SK-N-MC (cell line): ENCODE data around the gene TMPRSS11D.

Experiments
- EZH2 ChIP-seq: fragments of 200-600 bp; sonication (generic); IDR thresholded peaks from one replicate; pipeline ENCODE4 v1.6.1; 2017; ENCODE audit warnings: antibody characterized with exemption
- POLR2AphosphoS5 ChIP-seq: IDR thresholded peaks from 2 replicates; pipeline ENCODE4 v1.6.1; 2012; ENCODE audit warnings: mild to moderate bottlenecking, low read depth, low read length, borderline replicate concordance

- no peak for TF ChIP-seq POLR2AphosphoS5
- TF ChIP-seq EZH2 = no peak
Measured at GRCh38 chr4:67886281-67886680, 2.5 kb upstream of the TMPRSS11D start.
